Activated naive CD4-positive, alpha-beta T cell treated with anti-CD3 and anti-CD28 coated beads, Interleukin-2, amount 10 ng/mL, durations not matched to agents 7 days and 5 days (primary cell): Measurements from ENCODE around the gene APOC4.
A peak's percentile ranks its signal among the peaks of the same experiment; 100 is the strongest.

Experiments
- CTCF ChIA-PET: fragments of 350-600 bp; sonication (Branson Sonifier 250); formaldehyde crosslinking; loops from one replicate; lab custom pipeline; 2021; ENCODE audit warnings: antibody characterized with exemption; lab: Charles Lee
- DNase-seq: peaks from one replicate; pipeline ENCODE4 v3.0.0-alpha.2; 2020
- H3K27ac Mint-ChIP-seq: one replicate; pipeline ENCODE4 v1.8.0; 2021; ENCODE audit warnings: mild to moderate bottlenecking, moderate library complexity, mixed read lengths
- H3K27me3 Mint-ChIP-seq: one replicate; pipeline ENCODE4 v1.8.0; 2021; ENCODE audit warnings: mild to moderate bottlenecking, mixed read lengths
- H3K36me3 Mint-ChIP-seq: one replicate; pipeline ENCODE4 v1.8.0; 2021; ENCODE audit warnings: mixed read lengths
- H3K4me1 Mint-ChIP-seq: one replicate; pipeline ENCODE4 v1.8.0; 2021; ENCODE audit warnings: mixed read lengths
- H3K4me3 Mint-ChIP-seq: one replicate; pipeline ENCODE4 v1.8.0; 2021; ENCODE audit warnings: mild to moderate bottlenecking, moderate library complexity, mixed read lengths
- H3K9me3 Mint-ChIP-seq: one replicate; pipeline ENCODE4 v1.8.0; 2021; ENCODE audit warnings: mixed read lengths

Gene APOC4

GRCh38 chr19:44987148-44987675 is 45.2 kb downstream of the APOC4 start:
- CTCF ChIA-PET = no interaction called here

GRCh38 chr19:44988273-44988672 is 46.2 kb downstream of the APOC4 start:
- no peak overlapping the region for H3K4me3 Mint-ChIP-seq
- no peak for DNase-seq
- peaks cover 2% of the 10 kb centered on the region for H3K4me1 Mint-ChIP-seq
- no peaks in the 10 kb centered on the region for H3K27me3 Mint-ChIP-seq
- H3K27ac Mint-ChIP-seq = no peak overlapping the region
- CTCF ChIA-PET = interaction anchor here (0.6 to 2.2 kb wide), 9 partner anchors 9 to 350 kb away, joined by 3 to 19 read pairs (median 3); no protein-coding TSS in a partner anchor
- H3K36me3 Mint-ChIP-seq = peaks cover 10% of the 10 kb centered on the region
- H3K9me3 Mint-ChIP-seq = no peaks in the 10 kb centered on the region

More at GRCh38 chr19:44987148-44987675, 45.2 kb downstream of the APOC4 start:
- Mint-ChIP-seq H3K4me1 (peaks cover 2% of the 10 kb centered on the region), H3K36me3 (peaks cover 10% of the 10 kb centered on the region), H3K27me3 (no peaks in the 10 kb centered on the region), H3K9me3 (no peaks in the 10 kb centered on the region), H3K4me3 (no peak overlapping the region), H3K27ac (peak overlapping the region; percentile 49)
- no peak for DNase-seq

- Mint-ChIP-seq H3K27me3 (no peaks in the 10 kb centered on the region), H3K4me1 (peaks cover 2% of the 10 kb centered on the region), H3K4me3 (no peak overlapping the region), H3K9me3 (no peaks in the 10 kb centered on the region), H3K27ac (peak overlapping the region; percentile 11), H3K36me3 (peaks cover 15% of the 10 kb centered on the region)
- CTCF ChIA-PET = interaction anchor here (0.6 to 2.2 kb wide), 15 partner anchors 8 to 349 kb away, joined by 3 to 19 read pairs (median 3); partner anchors contain the start of genes PPP1R37 and RELB
- peak; percentile 75 for DNase-seq
Measured at GRCh38 chr19:44988896-44989556, 47.0 kb downstream of the APOC4 start.

- H3K4me3 Mint-ChIP-seq = no peak overlapping the region
- no peak for DNase-seq
- no peak overlapping the region for H3K27ac Mint-ChIP-seq
- H3K36me3 Mint-ChIP-seq = peaks cover 12% of the 10 kb centered on the region
- H3K27me3 Mint-ChIP-seq = no peaks in the 10 kb centered on the region
- peaks cover 2% of the 10 kb centered on the region for H3K4me1 Mint-ChIP-seq
- CTCF ChIA-PET = interaction anchor here (2.0 to 2.2 kb wide), 2 partner anchors 59 to 69 kb away, joined by 6 to 19 read pairs; no protein-coding TSS in a partner anchor
- no peaks in the 10 kb centered on the region for H3K9me3 Mint-ChIP-seq
Measured at GRCh38 chr19:44990459-44990858, 48.4 kb downstream of the APOC4 start.

- Mint-ChIP-seq H3K27ac (no peak overlapping the region), H3K4me3 (no peak overlapping the region), H3K27me3 (no peaks in the 10 kb centered on the region), H3K9me3 (no peaks in the 10 kb centered on the region), H3K36me3 (peaks cover 12% of the 10 kb centered on the region), H3K4me1 (peaks cover 2% of the 10 kb centered on the region)
- no peak for DNase-seq
- CTCF ChIA-PET = no interaction called here
Measured at GRCh38 chr19:44990966-44991365, 48.9 kb downstream of the APOC4 start.

- CTCF ChIA-PET = no interaction called here
- no peak for DNase-seq
- H3K27ac Mint-ChIP-seq = no peak overlapping the region
- H3K27me3 Mint-ChIP-seq = no peaks in the 10 kb centered on the region
- H3K36me3 Mint-ChIP-seq = peaks cover 9% of the 10 kb centered on the region
- no peak overlapping the region for H3K4me3 Mint-ChIP-seq
- H3K9me3 Mint-ChIP-seq = no peaks in the 10 kb centered on the region
- H3K4me1 Mint-ChIP-seq = peaks cover 2% of the 10 kb centered on the region
Measured at GRCh38 chr19:44992336-44993163, 50.5 kb downstream of the APOC4 start.

- Mint-ChIP-seq H3K4me3 (no peak overlapping the region), H3K9me3 (no peaks in the 10 kb centered on the region), H3K27me3 (no peaks in the 10 kb centered on the region), H3K27ac (no peak overlapping the region), H3K36me3 (peaks cover 9% of the 10 kb centered on the region), H3K4me1 (peaks cover 2% of the 10 kb centered on the region)
- CTCF ChIA-PET = no interaction called here
- no peak for DNase-seq
Measured at GRCh38 chr19:44993526-44993925, 51.5 kb downstream of the APOC4 start.

GRCh38 chr19:44993926-44994537 is 52.0 kb downstream of the APOC4 start:
- Mint-ChIP-seq H3K27me3 (no peaks in the 10 kb centered on the region), H3K4me3 (no peak overlapping the region), H3K27ac (no peak overlapping the region), H3K36me3 (peaks cover 8% of the 10 kb centered on the region), H3K9me3 (no peaks in the 10 kb centered on the region), H3K4me1 (peaks cover 2% of the 10 kb centered on the region)
- CTCF ChIA-PET = no interaction called here
- DNase-seq = no peak
